Midbrain (tissue), 1 donor: ENCODE measurements around the gene LMBRD1.

Source experiments
- DNase-seq: peaks from one replicate; lab custom pipeline; 2025; lab: John Stamatoyannopoulos, UW

The LMBRD1 gene

DNA sequence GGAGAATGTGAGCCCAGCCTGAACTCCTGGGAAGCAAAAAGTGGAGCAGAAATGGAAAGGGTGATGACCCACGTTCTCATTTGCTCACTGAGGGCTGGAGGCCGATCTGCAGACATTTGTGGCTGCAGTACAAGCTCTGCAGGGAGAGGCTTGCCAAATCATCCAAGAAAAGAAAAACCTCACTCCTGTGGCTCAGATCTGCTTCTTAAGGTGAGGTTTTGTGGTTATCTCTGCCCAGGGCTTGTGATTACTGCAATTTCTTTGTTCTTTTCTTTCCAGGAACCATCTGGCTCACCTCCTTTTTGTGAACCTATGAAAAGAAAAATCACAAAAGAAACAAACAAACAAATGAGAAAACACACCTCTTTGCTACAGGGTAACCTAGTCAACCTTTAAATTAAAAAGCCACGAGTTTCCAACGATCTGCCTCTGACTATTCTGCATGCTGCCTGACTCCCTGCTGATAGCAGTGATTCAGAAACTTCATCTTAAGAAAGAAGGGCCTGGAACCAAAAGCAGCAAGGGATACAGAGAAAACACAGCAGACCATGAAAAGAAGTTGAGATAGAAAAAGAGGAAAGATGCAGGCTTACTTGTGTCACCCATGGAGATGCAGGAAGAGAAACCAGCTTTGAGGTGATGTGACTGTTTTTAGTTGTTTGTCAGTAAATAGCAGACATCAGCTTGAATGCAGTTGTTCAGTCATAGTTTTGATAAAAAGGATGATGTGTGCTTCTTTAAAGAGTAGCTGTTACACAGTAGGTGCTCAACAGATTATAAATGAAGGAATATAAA, 165.1 kb downstream of the LMBRD1 start:
- DNase-seq, result no peak

DNA sequence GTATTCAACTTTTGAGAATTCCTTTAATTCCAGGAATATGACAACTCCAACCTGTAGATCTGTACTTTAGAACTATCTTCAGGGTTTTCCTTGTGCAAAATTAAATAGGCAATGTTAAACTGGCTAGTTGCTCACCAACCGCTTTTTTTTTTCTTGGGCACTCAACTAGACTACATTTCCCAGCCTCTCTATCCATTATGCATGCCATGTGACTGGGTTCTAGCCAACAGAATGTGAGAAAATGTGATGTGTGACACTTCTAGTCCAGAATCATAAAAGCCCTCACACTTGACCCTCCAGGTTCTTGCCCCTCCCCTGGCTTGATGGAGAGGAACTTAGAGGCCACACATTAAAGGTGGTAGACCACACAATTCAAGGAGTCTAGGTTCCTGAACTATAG, 166.0 kb downstream of the LMBRD1 start:
- DNase-seq, result no peak

DNA sequence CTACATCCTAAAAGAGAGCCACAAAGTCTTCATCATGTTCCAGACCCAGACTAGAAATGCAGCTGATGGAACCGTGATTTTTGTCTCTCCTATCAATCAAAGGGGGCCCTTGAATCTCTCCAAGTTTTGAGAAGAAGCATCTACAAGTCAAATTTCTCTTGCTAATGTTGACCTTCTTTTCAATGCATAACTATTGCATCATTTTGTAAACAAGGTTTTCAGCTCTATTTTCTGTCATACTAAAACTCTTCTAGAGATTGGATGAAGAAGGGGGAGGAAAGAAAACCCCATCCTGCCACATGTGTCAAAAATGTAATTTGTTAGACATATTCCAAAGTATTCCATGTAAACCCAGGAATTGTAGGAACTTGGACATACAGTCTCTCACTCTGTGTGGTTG, 169.2 kb downstream of the LMBRD1 start:
- no peak for DNase-seq

DNA sequence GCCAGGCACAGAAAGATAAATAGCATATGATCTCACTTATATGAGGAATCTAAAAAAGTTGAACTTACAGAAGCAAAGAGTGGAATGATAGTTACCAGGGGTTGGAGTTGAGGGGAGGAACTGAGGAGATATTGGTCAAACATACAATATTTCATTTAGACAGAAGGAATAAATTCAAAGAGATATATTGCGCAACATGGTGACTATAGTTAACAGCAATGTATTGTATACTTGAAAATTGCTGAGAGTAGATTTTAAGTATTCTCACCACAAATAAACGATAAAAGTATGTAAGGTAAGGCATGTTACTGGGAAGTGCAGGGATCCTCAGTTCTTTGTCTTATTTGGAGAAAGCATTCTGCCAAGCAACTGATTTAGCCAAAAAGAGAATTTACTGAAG, 171.9 kb downstream of the LMBRD1 start:
- DNase-seq, result no peak
